ENCODE data around the gene APBA2.
A peak's percentile ranks its signal among the peaks of the same experiment; 100 is the strongest.

The APBA2 gene

DNA sequence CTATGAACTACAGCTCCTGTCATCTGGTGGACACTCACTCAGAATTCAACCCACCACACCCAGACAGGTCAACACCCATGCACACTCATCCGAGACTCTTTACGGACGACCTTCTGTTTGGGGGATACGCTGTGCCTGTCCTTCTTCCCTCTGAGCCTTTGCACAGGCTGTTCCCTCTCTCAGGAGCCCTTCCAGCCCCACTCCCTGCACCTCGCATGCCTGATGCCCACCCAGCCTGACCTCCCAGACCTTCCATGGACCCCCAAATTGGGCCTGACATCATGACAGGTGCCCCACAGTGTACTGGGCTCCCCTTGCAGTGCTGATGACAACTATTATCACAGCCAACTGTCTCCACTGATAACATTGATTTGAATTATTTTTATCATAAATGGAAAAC lies 248.0 kb downstream of the APBA2 start:
- no peak for DNase-seq (ENCODE audit: low read depth in 2 of 2)

DNA sequence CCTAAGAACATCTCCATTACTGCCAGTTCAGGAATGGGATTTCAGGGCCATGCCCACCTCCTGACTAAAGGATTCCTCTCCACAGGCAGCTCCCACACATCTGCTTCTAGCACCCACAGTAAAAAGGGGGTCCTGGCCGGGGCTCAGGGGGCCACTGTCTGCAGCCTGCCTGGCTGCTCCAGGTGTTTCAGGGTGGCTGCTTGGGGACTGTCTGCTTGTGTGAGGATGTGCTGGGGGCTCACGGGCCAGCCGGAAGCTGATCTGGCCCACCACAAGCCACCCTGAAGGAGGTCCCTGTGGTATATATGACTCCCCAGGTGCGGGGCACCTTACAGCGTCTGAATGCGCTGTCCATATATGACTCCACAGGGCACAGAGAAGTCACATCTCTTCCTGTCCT lies 248.5 kb downstream of the APBA2 start:
- DNase-seq (ENCODE audit: low read depth in 2 of 2): no peak

DNA sequence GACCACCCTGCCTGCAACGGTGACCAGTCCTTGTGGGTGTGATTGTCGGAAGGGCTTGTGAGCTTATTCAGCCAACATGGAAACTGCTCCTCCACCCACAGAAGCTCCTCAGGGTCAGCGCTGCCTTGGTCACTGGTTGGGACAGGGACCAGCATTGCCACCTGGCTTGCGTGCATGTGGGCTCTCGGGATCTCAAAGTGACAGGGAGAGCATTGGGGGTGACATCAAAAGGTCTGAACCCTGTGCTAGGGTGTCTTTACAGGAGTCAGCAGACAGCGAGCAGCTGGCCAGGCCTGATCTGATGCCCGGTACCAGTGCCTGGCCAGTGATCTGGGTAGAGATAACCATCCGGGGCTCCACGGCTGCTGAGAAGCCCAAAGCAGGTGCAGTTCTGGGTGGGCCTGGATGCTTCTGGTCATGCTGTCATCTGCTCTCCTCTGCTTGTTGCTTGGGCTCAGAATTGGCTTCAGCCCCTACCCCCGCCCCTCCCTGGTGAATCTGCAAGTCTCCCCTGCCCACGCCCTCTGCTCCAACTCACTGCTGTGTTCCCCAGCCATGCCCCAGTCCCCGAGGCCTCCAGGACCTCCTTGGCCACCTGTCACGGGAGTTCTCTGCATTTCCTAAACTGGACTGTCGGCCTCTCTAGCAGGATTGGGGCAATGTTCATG lies 249.0 kb downstream of the APBA2 start:
- no peak for DNase-seq (ENCODE audit: low read depth in 2 of 2)

DNA sequence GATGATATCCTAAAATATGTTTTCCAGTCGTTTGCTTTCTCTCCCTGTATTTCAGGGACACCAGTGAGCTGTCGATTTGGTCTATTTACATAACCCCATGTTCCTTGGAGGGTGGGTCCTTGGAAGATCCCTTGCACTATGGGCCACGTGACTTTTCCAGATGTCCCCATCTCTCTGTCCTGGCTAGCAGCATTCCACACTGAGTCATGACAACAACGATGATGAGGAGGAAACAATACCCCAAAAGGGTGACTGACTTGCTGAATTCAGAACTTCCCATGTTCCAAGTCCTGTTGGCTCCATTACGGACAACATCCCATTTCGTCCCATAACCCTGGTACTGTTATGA lies 249.5 kb downstream of the APBA2 start:
- no peak for DNase-seq (ENCODE audit: low read depth in 2 of 2)

DNA sequence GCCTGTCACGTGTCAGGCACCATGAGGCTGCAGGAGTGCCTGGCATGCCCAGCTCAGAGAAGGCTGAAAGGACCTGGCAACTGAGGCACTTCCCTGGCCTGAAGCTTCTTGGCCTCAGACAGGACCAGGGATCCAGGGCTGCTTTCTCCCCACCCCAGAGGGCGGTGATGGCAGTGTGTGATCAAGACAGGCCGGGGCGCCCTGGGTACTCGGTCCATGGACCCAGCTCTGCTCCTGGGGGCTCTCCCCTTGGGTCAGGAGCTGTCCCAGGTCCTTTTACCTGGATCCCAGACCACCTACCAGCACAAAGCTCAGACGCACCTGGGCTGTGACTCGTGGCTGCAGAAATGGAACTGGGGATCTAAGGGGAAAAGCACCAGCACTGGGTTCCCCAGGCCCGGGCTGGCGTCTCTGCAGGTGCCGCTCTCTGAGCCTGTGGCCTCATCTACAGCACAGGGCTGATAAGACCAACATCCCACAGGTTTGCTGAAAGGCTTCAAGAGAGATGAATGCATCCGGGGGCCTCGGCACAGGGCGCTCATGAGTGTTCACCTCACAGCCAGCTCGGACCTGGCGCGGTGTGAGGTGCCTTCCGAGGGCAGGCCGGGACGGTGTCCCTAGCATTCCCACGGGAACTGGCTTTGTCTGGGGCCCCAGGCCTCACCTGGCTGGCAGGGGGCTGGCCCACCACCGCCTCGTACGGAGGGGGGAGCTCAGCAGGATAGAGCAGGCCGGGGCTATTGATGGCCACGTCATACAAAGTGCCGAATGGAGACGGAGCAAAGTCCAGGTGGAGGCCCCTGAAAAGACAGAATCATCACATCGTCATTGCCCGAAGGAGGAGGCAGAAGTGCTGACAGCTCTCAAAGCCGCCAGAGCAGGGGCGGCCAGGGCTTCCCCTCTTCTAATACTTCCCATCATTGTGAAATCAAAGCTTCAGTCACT lies 250.2 kb downstream of the APBA2 start:
- DNase-seq (ENCODE audit: low read depth in 2 of 2): no peak

DNA sequence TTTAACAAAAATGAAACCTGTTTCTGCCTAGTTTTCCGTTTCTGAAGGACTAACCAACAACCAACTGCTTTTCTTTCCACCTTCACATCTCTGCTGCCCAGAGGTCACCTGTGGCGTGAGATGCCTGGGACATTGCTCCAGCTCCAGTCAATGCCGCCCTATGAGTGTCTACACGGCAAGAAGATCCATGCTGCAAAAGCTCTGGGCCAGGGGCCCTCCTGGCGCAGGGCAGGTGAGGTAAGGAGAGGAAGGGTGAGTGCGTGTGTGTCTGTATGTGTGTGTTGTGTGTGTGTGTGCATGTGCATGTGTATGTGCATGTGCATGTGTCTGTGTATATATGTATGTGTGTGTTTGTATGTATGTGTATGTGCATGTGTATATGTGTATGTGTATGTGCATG lies 252.5 kb downstream of the APBA2 start:
- DNase-seq (ENCODE audit: low read depth in 2 of 2): no peak

DNA sequence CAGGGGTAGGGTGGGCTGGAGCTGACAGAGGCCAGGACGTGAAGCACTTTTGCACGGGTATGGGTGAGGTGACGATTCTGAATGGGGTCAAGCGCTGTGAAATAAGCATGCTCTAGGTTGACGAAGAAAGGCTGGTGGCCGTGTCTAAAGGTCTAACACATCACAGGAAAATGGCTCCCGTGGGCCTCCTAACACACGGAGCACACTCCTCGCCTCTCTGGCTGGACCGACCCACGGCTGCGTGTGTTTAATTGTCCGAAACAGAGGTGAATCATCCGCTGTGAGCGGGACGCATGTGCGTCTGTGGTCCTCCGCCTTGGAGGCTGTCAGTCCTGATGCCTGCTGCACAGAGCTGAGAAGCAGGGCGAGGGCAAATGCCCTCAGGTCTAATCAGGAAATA lies 253.3 kb downstream of the APBA2 start:
- DNase-seq (ENCODE audit: low read depth in 2 of 2): no peak

DNA sequence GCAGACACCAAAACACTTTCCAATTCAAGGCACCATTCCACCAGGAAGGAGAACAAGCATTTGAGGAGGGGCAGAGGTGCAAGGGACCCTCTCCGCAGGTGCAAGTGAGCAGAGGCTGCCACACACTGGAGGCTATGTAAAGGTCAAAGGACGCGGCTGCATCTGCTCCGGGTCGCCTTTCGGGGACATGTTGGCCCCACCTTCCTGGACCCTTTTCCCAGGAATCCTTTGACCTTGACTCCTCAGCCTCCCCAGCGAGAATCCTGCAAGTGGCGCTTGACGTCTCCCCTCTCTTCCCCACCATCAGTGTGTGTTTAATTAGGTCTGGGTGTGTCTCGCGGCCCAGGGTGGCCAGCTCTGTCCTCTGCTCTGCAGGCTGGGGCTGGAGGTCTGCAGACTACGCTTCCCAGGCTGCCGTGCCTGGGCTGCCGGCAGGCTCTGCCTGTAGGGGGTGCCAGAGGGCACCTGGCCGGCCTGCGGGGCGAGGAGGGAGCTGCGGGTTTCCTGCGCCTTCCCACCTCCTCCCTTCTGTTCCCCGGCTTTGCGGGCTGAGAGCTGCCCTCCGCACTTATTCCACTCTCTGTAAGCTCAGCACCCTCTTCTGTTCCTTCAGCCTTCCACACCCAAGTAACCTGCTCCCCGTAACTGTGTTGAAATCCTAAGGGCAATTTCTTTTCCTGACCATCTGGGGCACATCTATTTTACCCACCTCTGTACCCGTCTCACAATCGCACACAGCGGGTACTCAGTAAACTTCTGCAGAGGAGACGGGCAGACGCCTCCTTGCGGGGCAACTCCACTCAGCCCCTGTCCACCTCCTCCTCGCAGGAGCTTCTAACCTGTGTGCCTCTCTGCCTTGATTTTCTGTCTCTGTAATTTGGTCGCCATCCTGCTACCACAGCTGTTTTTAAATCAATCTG lies 254.0 kb downstream of the APBA2 start:
- peak in 1 of 2 donors; percentile 53 for DNase-seq (ENCODE audit: low read depth in 2 of 2)

DNA sequence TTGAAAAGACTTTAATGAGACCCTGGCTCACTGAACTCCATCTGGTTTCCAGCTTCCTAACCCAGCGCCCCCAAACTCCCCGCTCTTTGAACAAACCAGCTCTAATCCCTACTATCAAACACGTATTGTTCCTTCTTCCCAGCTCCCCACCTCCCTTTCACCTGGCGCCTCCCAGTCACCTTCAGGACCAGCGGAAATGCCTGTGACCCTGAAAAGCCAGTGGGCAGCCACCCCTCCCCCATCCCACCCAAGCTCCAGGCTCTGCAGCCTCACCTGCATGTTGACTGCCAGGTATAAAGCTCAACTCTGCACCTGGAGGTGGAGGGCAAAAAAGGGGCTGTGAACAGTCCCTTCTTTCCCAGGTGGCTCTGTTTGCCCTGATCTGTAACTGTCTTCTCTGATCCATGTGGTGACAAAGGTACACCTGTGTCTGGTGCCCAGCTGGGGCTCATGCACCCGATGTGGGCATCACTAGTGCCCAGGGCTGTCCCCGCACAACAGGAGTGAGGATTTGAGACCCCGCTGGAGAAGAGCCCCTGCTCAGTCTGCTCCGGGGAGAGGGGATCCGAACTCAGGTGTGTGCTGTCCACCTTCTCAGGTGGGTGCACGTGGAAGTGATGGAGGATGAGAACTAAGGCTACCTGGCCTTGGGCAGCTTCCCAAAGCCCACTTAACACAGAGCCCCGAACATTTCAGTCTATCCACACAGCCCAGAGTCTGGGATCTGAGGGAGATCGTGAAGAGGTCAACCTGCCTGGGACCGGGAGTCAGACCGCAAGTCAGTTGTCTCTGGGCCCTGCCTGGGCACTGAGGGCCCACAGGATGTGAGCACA lies 254.9 kb downstream of the APBA2 start:
- DNase-seq (ENCODE audit: low read depth in 2 of 2): no peak

DNA sequence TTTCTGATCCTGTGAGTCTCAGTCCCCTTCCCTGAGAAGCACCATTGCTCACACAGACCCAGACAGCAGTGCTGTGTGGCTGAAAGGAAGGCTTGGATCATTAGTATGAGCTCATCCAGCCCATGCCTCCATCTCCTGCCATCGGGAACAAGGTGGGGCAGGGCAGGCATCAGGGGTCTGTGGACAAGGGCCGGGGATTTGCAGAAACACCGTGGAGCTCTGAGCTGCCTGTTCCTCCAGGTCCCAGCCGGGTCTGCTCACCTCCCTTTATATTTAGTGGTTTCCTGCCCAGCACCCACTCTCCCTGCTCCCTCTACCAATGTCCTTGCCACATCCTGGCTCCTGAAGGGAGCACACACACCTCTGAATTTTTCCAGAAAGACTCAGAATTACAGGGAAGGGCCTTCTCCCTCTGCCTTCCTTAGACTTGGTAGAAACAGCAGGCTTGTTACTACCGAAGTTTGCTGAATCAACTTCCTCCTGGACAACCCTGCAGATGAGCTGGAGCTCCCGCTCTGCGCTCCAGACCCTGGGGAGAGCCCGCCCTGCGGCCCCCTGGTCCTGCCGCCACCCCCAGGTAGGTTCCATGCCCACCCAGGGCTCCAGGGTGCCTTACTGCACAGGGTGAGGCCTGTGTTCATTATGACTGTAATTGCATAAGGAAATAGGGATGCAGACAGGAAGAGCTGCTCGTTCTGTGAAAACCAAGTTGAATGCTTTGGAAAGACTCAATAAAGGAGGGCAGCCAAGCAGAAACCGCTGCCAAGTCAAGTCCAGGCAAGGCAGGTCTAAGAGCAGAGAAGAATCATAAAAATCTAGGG lies 255.7 kb downstream of the APBA2 start:
- no peak for DNase-seq (ENCODE audit: low read depth in 2 of 2)

DNA sequence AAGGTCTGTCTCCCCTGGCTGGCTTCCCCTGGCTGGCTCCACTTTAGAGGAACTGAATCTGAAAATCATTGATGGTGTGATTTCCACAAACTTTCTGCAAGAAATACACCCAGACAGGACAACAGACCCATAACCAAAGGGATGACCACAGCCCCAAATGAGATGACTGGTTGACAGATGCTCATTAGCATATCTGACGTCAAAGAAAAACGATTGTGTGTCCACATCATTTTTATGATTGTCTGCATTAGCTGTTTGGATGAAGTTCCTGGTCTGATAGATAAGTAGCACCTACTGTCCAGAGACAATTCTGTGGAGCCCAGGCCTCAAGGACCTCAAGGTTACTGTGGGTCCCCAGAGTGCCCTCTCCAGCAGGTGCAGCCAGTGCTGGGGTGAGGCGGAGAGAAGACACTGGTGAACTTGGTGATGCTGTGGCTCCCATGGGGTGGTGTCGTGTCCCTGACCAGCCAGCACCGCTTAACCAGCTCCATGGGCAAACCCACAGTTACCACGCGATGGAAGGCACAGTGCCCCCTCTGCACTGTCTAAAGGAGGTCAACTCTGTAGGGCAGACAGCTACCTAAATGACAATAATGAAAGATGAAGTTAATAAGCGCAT lies 256.5 kb downstream of the APBA2 start:
- no peak for DNase-seq (ENCODE audit: low read depth in 2 of 2)

DNA sequence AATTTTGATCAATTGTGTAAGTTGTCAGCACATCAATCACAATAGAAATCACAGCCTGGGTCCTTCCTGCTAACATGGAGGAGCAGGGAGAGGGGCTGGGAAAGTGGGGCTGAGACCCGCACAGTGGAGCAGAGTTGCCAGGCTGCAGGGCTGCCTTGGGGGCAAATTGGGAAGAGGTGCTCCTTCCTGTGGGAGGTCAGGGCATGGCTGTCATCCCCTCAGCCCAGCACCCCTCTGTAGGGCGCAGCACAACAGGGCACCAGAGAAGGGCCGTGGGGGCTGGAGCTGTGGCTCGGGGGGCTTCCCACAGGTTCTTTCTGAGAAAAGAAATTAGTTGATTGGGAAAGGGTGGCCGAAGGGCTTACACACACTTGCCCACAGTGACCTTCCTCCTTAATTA lies 257.5 kb downstream of the APBA2 start:
- DNase-seq (ENCODE audit: low read depth in 2 of 2): no peak

DNA sequence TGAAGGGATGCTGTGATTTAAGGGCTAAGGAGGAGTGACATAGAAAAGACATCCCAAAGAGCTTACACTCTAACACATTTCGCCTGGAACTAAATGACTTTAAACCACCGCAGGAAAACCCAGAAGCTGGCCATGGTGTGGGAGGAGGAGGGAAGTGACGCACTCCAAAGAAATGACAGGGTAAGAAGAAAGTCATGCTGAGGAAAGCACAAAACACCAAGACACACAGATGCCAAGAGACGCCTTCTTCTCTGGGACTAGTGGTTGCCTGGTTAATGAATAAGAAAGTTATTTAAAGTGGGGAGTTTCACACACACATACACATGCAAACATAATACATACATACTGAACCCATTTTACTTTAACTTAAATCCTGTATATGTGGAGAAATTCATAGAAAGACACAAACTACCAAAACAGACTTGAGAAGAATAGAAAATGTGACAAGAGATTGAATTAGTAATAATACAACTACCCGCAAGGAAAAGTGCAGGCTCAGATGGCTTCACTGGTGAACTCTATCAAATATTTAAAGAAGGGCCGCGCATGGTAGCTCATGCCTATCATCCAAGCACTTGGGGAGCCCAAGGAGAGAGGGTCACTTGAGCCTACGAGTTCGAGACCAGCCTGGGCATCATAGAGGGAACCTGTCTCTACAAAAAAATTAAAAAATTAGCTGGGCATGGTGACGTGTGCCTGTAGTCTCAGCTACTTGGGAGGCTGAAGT lies 258.3 kb downstream of the APBA2 start:
- no peak for DNase-seq (ENCODE audit: low read depth in 2 of 2)

DNA sequence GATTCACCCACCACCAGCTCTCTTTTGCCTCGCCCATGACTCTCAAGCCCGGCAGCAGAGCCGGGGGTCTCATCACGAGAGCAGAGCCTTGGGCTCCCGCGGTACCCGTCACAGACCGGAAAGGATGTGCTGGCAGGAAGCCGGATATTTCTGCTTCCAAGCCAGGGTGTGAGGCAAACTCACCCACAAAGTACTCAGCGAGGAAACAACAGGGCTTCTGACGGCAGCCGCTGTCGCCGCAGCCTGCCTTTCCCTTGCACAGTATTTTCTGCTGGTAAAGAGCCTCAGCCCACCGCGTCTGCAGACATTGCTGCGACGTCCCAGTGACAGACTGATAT lies 263.9 kb downstream of the APBA2 start:
- no peak for DNase-seq (ENCODE audit: low read depth in 2 of 2)

DNA sequence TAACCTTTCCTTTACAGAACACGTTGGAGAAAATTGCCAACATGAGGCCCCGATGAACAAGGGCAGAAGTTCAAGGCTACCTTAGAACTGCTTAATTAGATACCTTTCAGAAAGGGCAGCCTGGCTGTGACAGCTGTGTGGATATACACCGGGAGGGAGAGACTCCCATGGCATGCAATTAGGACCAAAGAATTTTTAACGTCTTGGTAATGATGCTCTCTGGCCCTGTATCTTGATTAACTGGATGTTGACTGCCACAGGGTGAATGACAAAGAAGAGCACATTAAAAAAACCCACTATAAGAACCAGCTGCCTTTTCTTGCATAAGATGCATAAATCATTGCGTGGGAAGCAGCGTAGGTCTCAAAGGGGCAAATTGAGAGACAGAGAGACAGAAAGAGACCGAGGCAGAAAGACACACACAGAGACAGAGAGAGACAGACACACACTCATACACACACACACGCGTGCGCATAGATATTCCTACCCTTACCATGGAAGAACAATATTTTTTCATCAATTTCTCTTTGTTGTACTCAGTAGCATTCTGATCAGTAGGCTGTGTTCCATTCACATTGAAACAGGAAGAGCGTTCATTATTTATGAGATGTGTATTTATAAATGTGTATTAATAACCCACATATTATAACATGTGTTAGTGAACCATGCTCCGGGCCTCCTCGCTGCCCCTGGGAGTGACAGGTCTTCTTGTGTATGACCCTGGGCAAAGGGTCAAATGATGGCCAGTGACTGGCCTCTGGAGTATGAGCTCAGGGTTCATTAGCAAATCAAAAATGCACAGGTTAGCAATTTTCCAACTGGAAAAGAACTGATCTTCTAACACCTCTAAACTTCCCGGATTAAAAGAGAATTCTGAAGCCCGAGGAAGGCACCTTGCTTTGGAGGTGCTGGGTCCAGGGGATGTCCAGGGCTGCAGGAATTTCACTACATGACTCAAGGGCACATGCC lies 265.0 kb downstream of the APBA2 start:
- no peak for DNase-seq (ENCODE audit: low read depth in 2 of 2)

DNA sequence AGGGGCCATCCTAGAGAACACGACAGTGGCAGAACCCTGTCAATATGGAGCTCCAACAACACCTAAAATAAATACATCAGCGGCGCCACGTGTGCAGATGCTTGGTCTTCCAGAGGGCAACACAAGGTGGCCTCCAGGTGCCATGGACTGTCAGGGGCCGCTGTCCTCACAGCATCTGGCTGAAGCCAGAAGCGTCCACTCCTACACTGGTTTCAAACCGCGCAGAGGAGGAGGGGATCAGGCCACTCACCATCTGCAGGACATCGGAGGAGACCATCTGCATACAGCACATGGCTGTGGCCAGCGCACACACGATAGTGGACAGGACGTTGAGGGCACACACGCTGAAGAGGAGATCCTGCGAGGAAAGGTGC lies 265.7 kb downstream of the APBA2 start:
- no peak for DNase-seq (ENCODE audit: low read depth in 2 of 2)

DNA sequence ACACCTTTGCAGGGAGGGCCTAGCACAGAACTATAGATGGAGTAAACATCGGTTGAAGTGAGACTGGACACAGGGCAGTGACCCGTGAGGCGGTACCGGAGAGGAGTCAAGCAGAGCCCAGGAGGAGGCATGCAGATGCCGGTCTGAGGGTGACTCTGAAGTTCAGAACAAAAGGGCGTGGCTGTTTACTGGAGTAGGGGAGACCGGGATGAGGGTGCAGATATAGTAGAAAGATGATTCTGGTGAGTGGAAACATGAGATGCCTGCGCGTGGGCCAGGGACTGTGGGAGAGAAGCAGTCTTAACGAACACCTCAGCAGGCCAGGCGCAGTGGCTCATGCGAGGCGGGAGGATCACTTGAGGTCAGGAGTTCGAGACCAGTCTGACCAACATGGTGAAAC lies 270.7 kb downstream of the APBA2 start:
- DNase-seq (ENCODE audit: low read depth in 2 of 2): no peak

DNA sequence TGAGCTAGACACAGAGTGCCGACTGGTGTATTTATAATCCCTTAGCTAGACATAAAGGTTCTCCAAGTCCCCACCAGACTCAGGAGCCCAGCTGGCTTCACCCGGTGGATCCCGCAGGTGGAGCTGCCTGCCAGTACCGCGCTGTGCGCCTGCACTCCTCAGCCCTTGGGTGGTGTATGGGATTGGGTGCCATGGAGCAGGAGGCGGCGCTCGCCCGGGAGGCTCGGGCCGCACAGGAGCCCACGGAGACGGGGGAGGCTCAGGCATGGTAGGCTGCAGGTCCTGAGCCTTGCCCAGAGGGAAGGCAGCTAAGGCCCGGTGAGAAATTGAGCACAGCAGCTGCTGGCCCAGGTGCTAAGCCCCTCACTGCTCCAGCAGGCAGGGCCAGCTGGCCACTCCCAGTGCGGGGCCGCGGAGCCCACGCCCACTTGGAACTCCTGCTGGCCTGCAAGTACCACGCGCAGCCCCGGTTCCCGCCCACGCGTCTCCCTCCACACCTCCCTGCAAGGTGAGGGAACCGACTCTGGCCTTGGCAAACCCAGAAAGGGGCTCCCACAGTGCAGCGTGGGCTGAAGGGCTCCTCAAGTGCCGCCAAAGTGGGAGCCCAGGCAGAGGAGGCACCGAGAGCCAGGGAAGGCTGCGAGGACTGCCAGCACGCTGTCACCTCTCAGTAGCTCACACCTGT lies 274.1 kb downstream of the APBA2 start:
- no peak for DNase-seq (ENCODE audit: low read depth in 2 of 2)

Data from stimulated activated CD4-positive, alpha-beta T cell treated with anti-CD3 and anti-CD28 coated beads, Interleukin-4, amount 100 ng/mL, for 48 hours (primary cell).